Anterior cingulate cortex (tissue), 58 donors: ENCODE data around the gene MAGEA6.
"Not testable (repeated sequence)": the region's sequence is repeated elsewhere in the genome, so short reads cannot be mapped to it uniquely, and the experiment has no call there.

Experiments
- DNase-seq, 58 donors: peaks; one replicate each; lab custom pipeline; 2025; lab: John Stamatoyannopoulos, UW

The MAGEA6 gene

GRCh38 chrX:152735101-152735500 lies 34.4 kb downstream of the MAGEA6 start:
- DNase-seq, result no peak

DNA sequence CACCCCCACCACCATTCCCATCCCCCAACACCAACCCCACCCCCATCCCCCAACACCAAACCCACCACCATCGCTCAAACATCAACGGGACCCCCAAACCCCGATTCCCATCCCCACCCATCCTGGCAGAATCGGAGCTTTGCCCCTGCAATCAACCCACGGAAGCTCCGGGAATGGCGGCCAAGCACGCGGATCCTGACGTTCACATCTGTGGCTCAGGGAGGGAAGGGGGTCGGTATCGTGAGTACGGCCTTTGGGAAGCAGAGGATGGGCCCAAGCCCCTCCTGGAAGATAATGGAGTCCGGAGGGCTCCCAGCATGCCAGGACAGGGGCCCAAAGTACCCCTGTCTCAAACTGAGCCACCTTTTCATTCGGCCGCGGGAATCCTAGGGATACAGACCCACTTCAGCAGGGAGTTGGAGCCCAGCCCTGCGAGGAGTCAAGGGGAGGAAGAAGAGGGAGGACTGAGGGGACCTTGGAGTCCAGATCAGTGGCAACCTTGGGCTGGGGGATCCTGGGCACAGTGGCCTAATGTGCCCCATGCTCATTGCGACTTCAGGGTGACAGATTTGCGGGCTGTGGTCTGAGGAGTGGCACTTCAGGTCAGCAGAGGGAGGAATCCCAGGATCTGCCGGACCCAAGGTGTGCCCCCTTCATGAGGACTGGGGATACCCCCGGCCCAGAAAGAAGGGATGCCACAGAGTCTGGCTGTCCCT lies 35.2 kb downstream of the MAGEA6 start:
- DNase-seq, result not testable (repeated sequence)

- DNase-seq, result no peak
Measured at GRCh38 chrX:152733261-152733975, 36.1 kb downstream of the MAGEA6 start, which contains the start of the genes CSAG1 and MAGEA12. TSS of gene CSAG1 (minus strand) at chrX:152733721. CDS start at chrX:152732460, 1,261 bp downstream. TSS of gene MAGEA12 (plus strand) at chrX:152733757. CDS start at chrX:152736162, 2,405 bp downstream.

- no peak for DNase-seq
Measured at GRCh38 chrX:152725409-152725808, 44.1 kb downstream of the MAGEA6 start.
